HG03378 (cell line): ENCODE results near the gene ITPR3.

Source experiments
- ATAC-seq: cut with Tn5 transposase; IDR thresholded peaks from one replicate; pipeline ENCODE4 v1.9.1; 2021; ENCODE audit warnings: mild to moderate bottlenecking, moderate library complexity; ENCODE audit not compliant: unreplicated experiment

ITPR3 gene

GRCh38 chr6:33711140-33712129 lies 90.3 kb downstream of the ITPR3 start, which contains the start of gene UQCC2:
UQCC2 (minus strand) TSS chr6:33711700; CDS start chr6:33711686, 14 bp downstream.
- peak; percentile 50 for ATAC-seq

DNA sequence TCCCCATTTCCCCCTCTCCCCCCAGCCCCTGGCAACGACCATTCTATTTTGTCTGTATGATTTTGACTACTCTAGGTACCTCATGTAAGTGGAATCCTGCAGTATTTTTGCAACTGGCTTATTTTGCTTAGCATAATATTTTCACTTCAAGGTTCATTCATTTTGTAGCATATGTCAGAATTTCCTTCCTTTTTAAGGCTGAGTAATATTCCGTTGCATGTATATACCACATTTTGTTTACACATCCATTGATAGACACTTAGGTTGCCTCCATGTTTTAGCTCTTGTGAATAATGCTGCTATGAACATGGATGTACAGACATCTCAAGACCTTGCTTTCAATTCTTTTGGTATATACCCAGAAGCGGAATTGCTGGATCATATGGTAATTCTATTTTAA lies 91.8 kb downstream of the ITPR3 start:
- ATAC-seq, result no peak

DNA sequence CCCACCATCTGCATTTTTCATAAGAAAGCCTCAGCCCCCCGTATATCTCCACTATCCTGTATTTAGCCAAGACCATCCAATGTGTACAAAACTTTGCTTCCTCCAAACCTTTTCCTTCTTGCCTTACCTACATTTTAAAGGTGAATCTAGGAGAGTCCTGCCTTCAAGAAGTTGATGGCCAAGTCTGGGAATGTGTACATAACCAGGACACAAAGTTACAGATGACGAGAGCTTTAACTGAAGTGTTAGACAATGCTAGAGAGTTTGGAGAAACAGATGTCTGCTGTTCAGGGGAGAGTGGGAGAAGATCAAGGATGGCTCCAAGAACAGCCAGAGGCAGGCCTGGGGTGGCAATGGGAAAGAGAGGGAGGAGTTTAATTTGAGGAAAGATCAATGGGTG lies 92.7 kb downstream of the ITPR3 start:
- ATAC-seq, result no peak

DNA sequence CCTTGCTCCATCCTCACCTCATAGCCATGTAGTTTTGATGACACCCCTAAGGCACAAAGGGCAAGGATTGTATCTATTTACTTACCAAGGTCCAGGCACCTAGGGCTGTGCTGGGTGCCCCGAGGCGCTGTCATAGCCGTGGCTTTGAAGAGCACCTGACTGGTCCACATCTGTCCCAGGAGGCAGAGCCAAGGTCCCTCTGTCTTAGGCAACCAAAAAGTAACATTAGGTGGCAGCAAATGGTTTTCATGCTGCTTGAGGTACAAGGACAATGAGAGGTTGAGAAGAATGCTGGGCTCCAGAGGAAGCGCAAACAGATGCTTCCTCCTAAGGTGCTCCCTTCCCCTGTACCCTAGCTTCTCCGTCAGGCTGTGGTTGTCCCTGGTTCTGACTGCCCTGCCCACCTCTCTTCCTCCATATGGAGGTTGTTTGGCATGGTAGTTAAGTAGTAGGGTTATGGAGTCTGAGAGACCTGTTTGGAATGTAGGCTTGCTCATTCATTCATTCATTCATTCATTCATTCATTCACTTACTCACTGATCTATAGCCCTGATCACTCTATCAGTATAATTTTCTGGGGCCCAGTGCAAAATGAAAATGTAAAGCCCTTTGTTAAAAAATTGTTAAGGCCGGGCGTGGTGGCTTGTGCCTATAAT lies 93.4 kb downstream of the ITPR3 start:
- ATAC-seq, result no peak

DNA sequence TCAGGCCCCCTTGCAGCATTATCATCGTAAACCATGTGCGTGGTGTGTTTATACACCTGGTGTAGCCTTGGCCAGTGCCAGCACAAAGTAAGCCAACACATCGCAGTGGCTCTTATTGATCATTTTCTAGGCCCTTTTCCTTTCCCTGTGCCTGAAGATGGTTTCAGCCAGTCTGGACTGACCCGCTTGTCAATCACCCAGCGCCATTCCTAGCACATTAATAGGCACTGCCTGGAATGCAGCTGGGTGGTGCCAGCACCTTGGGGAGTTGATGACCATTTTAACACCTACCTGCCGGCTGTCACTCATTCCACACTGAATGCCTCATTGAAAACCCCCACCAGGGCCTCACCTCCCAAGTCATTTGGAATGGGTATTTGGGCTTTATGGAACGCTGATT lies 95.3 kb downstream of the ITPR3 start:
- no peak for ATAC-seq

DNA sequence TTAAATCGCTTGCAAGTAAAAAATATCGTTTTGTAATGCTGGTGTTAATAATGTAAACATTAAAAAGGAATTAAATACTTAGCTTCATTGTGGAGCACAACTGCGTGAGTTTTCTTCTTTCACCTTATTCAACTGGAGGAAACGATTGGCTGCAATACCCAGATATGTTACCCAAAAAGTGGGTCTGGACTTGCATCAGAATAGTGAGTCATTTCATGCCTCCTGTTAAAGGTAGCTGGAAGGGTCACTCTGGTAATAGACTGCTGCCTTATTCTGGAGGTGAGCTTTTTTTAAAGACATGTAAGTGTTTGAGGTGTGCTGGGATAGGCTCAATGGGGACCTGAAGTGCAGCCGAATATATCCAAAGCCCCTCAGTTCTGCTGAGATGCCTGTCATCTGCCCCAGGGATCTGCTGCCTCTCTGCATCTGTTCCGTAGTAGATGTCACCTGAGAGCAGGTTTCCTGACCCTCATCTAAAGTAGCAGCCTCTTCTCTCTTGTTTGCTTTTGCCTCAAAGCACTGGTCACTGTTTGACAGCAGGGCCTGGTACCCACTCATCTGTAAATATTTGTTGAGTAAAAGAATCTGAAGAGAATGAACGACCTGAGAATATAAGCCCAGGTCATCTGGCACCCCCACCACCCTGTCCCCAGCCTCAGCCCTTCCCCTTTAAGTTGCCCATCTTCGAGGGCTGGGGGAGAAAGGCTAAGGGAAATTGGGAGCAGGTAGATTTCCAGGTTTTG lies 95.9 kb downstream of the ITPR3 start:
- ATAC-seq, result no peak

- ATAC-seq, result no peak
These were observed 96.9 kb downstream of the ITPR3 start for GRCh38 chr6:33717934-33718455.

DNA sequence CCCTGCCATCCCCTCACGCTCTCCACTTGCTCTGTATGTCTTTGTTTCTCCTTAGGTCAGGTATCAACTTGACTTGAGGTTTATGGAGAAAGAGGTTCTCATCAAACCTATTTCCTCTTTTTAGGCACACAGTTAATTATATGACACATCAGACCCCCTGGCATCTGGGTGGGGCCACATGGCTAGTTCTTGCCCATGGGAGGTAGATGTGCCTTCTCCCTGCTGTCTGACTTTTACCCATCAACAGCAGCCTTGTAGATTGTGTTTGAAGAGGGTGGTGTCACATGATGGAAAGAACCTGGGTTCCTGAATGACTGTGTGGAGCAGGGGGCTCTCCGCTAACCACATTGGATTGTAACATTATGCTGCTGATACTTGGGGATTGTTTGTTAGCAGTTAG lies 97.6 kb downstream of the ITPR3 start:
- no peak for ATAC-seq

DNA sequence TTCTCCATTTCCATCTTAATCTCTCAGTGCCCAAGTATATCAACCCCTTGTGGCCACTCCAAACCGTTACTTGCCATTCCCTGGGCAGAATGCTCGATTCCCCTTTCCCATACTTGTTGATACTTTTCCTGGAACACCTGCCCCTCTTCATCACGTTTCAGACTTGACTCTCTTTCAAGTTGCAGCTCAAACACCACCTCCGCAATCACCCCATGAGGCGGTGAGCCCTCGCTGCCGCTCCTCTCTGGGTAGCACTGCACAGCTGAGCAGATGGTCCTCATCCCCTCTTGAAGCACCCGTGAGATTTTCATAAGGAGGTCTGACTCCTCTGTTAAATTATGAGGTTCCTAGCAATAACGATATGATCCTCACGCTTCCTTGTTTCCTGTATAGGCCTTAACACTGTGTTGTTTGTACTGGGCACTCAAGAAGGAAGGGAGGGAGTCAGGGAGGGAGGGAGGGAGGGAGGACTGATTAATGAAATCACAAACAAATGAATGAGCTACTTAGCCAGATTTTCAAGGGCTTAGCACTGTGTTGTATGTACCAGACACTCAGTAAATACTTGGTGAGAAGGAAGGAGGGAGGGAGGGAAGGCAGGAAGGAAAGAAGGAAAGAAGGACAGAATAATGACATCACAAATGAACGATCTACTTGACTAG lies 98.3 kb downstream of the ITPR3 start:
- no peak for ATAC-seq

DNA sequence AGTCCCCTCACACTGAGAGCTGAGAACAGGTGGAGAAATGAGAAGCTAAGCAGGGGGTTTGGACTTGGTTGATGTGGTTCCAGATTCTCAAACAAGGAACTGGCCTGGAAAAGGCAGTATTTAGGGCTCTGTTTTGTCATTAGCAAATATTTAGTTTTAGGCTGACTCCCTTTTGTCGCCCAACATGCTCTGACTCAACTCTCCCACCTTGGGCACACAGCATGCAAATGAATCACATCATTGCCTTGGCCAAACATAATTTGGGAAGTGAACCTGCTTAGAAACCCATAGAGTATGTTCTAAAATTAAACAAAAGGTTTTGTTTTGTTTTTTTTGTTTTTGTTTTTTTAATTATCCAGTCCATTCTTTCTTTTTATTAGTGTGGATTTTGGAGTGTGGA lies 99.9 kb downstream of the ITPR3 start:
- no peak for ATAC-seq

DNA sequence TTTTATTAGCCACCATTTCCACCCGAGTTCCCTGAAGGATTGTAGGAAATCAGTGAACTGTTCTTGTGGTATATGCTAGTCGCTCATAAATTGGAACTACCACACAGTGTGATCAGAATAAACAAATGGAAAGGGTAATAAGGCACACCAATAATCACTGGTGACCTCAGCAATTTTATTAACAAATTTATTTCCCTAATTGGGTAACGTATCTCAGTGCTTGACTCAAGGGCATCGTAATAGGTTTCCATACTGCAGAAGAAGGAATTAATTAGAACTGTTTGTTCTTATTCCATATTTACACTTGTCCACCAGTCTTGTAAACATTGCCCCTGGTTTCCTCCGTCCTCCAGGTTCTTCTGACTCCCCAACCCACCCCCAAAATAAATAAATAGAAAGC lies 100.4 kb downstream of the ITPR3 start:
- no peak for ATAC-seq

DNA sequence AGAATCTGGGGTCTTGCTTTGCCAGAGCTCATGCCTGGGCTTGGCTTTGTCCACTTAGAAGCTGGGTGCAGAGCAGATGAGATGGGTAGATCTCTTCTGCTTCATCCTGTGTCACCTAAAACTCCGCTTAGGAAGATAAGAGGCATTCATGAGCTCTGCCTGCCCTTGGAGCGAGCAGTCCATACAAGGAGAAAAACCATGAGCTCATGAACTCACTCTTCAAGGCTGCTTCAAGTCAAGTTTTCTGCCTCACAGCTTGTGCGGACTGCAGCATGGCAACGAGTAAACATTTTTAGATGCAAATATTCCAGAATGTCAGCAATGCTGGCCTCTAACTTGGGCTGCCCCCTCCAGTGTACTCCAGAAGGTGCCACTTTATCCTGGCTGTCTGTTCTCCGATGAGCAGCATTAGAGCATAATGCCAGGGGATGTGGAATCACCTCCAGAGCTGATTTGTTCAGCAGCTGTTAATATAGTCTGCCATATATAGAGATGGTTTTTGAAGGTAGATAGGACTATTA lies 101.0 kb downstream of the ITPR3 start:
- ATAC-seq, result no peak

- no peak for ATAC-seq
These were observed 102.4 kb downstream of the ITPR3 start for GRCh38 chr6:33723371-33724085.

DNA sequence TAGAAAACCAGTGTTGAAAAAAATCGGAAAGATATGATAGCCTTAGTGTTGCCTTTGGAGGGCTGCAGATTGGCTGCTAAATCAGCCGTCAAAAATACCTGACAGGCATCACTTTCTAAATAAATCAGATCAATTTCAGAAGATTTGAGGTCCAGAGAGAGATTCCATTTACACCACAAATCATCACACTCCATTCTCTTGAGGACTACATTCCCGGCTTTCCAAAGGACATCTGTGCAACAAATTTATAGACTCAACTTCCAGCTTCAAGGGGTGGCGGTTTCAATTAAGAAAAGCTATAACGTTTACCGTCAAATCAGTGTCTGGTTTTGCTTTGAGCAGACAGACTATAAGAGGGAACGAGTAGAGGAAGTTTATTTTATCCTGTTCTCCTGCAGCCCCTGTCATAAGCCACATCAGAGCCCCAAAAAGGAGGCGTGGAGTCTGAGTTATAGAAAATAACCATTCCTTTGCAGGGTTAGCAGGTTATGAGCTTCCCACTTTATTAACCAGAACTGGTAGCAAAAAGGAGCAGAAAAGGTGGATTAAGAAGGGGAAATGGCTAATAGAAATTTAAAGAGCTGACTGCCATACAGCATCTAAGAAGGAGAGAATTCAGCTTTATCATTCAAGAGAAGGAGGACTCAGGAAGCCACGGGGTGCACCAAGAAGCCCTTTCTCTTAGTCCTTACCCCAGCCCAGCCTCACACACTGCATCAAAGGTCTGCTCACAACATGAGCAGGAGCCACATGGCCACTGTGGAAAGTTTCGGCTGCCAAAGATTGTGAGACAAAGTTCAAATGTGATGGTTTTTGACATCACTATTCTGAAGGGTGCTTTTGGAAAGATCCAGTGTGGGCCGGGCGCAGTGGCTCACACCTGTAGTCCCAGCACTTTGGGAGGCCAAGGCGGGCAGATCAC lies 103.2 kb downstream of the ITPR3 start:
- no peak for ATAC-seq

DNA sequence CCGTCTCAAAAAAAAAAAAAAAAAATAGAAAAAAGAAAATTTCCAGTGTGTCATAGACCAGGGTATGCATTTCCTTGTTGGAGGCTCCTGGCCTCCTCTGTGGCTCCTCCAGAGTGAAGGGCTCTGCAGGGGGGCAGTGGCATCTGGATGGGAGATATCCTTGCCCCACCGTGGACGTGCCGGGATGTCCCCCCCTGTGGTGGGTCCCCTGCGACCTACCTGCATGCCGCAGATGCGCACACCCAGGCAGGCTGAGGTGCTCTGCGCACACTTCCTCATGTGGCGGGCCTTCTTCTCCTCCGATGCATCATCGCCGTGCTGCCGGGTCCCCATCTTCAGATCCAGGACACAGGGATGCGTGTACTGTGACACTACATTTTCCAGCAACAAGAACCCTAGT lies 104.1 kb downstream of the ITPR3 start:
- no peak for ATAC-seq

GRCh38 chr6:33725891-33726673 lies 105.0 kb downstream of the ITPR3 start:
- ATAC-seq, result no peak

GRCh38 chr6:33726696-33727095 lies 105.6 kb downstream of the ITPR3 start:
- no peak for ATAC-seq

GRCh38 chr6:33727126-33727525 lies 106.0 kb downstream of the ITPR3 start:
- no peak for ATAC-seq
